Astrocyte (in vitro differentiated cells and primary cell): ENCODE data around the gene SLC25A20.

Source experiments
- EZH2 ChIP-seq: IDR thresholded peaks from 2 replicates; pipeline ENCODE4 v1.6.1; 2012; ENCODE audit warnings: mild to moderate bottlenecking, low read length, inconsistent platforms; ENCODE audit not compliant: insufficient read depth
- TF ChIP-seq, protein P1 (sequence below): IDR thresholded peaks from 2 replicates; pipeline ENCODE4 v1.5.1; 2011; ENCODE audit warnings: low read depth, mild to moderate bottlenecking, inconsistent platforms, low read length, moderate library complexity; ENCODE audit not compliant: insufficient read depth

GRCh38 chr3:48896936-48897335 is 1.7 kb downstream of the SLC25A20 start:
- no peak for TF ChIP-seq EZH2
- TF ChIP-seq, protein P1, sequence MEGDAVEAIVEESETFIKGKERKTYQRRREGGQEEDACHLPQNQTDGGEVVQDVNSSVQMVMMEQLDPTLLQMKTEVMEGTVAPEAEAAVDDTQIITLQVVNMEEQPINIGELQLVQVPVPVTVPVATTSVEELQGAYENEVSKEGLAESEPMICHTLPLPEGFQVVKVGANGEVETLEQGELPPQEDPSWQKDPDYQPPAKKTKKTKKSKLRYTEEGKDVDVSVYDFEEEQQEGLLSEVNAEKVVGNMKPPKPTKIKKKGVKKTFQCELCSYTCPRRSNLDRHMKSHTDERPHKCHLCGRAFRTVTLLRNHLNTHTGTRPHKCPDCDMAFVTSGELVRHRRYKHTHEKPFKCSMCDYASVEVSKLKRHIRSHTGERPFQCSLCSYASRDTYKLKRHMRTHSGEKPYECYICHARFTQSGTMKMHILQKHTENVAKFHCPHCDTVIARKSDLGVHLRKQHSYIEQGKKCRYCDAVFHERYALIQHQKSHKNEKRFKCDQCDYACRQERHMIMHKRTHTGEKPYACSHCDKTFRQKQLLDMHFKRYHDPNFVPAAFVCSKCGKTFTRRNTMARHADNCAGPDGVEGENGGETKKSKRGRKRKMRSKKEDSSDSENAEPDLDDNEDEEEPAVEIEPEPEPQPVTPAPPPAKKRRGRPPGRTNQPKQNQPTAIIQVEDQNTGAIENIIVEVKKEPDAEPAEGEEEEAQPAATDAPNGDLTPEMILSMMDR = no peak
